Colon (tissue), 2 donors: Measurements from ENCODE around the gene PCDHGB4.
"Not testable (repeated sequence)": the region's sequence is repeated elsewhere in the genome, so short reads cannot be mapped to it uniquely, and the experiment has no call there.

Experiments used
- FAIRE-seq: peaks from 2 replicates; lab custom pipeline; 2012; peaks lifted over from hg19 to GRCh38; lab: Jason Lieb, UNC
- donor health status: control.
- donor health status: control.

Gene PCDHGB4

DNA sequence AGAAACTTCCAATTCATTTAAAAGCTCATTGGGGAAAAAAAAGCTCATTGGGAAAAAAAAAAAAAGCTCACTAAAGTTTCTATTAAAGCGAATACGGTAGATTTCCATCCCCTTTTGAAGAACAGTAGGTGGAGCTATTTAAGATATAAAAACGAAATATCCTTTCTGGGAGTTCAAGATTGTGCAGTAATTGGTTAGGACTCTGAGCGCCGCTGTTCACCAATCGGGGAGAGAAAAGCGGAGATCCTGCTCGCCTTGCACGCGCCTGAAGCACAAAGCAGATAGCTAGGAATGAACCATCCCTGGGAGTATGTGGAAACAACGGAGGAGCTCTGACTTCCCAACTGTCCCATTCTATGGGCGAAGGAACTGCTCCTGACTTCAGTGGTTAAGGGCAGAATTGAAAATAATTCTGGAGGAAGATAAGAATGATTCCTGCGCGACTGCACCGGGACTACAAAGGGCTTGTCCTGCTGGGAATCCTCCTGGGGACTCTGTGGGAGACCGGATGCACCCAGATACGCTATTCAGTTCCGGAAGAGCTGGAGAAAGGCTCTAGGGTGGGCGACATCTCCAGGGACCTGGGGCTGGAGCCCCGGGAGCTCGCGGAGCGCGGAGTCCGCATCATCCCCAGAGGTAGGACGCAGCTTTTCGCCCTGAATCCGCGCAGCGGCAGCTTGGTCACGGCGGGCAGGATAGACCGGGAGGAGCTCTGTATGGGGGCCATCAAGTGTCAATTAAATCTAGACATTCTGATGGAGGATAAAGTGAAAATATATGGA is 43.0 kb downstream of the PCDHGB4 start, which contains the start of gene PCDHGA12:
PCDHGA12 (plus strand) TSS at position 176 of the 782 bp plus-strand sequence; CDS start at position 429, 253 bp downstream.
- no peak for FAIRE-seq

GRCh38 chr5:141431286-141431685 is 43.8 kb downstream of the PCDHGB4 start:
- FAIRE-seq = no peak

GRCh38 chr5:141432308-141432707 is 44.8 kb downstream of the PCDHGB4 start:
- not testable (repeated sequence) for FAIRE-seq

DNA sequence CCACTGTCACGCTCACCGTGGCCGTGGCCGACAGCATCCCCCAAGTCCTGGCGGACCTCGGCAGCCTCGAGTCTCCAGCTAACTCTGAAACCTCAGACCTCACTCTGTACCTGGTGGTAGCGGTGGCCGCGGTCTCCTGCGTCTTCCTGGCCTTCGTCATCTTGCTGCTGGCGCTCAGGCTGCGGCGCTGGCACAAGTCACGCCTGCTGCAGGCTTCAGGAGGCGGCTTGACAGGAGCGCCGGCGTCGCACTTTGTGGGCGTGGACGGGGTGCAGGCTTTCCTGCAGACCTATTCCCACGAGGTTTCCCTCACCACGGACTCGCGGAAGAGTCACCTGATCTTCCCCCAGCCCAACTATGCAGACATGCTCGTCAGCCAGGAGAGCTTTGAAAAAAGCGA is 45.2 kb downstream of the PCDHGB4 start:
- FAIRE-seq = not testable (repeated sequence)

GRCh38 chr5:141434006-141434405 is 46.5 kb downstream of the PCDHGB4 start:
- no peak for FAIRE-seq

DNA sequence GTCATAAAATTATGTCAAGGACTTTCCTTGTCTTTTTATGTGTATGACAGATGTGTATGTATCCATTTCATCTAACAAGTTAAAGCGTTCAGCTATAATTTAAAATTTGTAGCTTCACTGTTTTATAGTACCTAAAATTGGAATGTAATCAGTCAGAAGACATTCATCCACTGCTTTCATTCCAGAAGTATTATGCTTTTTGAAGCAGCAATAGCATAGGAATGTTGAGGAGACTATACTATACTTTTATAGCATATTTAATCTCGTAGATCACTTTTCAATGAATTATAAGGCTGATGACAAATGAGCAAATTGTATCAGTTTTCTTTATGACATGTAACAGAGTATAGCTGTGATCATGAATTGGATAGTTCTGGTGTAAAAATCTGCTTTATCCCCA is 49.7 kb downstream of the PCDHGB4 start:
- no peak for FAIRE-seq

GRCh38 chr5:141439411-141440141 is 52.1 kb downstream of the PCDHGB4 start:
- no peak for FAIRE-seq
